GM12891 (cell line): Measurements from ENCODE around the gene OVOL2.

Experiments used
- POLR2A ChIP-seq: IDR thresholded peaks from 2 replicates; pipeline ENCODE4 v1.6.1; 2011; ENCODE audit warnings: low read depth, low read length, control low read depth
- POLR2AphosphoS5 ChIP-seq: IDR thresholded peaks from 2 replicates; pipeline ENCODE4 v1.6.1; 2011; ENCODE audit warnings: low read depth, low read length, control low read depth
- POU2F2 ChIP-seq: IDR thresholded peaks from 2 replicates; pipeline ENCODE4 v1.6.1; 2011; ENCODE audit warnings: low read depth, mild to moderate bottlenecking, control low read depth, low read length, moderate library complexity
- TAF1 ChIP-seq: IDR thresholded peaks from 2 replicates; pipeline ENCODE4 v1.6.1; 2011; ENCODE audit warnings: low read depth, low read length, control low read depth

GRCh38 chr20:18091623-18092022 is 33.9 kb upstream of the OVOL2 start:
- TF ChIP-seq POLR2AphosphoS5: no peak
- TF ChIP-seq POLR2A: no peak
- no peak for TF ChIP-seq TAF1
- no peak for TF ChIP-seq POU2F2
